Mesenteric fat pad (tissue), 1 donor: ENCODE measurements around the gene LARGE1. TPM values are rescaled to one million over a fixed set of nuclear protein-coding genes. Genes with fewer than 3 reads are reported as not detected.

ENCODE experiments used
- DNase-seq: peaks from one replicate; pipeline ENCODE4 v3.0.0-alpha.2; 2020; ENCODE audit warnings: low spot score
- total RNA-seq: library from RNA; stranded (reverse); fragmentation: NEBNext Ultra II Directional; extraction: Animal tissue kit (Norgen Biotek cat#: 25700); gene quantifications from one replicate; pipeline ENCODE4 v1.2.1, GENCODE V29; 2021
- donor health status: DM: yes; HTN: yes; CAD: no.

Gene LARGE1
- total RNA-seq, 1 donor from 2014 or later, result 26.2 TPM

GRCh38 chr22:33914131-33914530 lies 6.1 kb downstream of the LARGE1 start:
- no peak for DNase-seq

- DNase-seq, result no peak
Observed at GRCh38 chr22:33913188-33913587, 7.1 kb downstream of the LARGE1 start.

- DNase-seq, result no peak
Observed at GRCh38 chr22:33909911-33910310, 10.4 kb downstream of the LARGE1 start.

GRCh38 chr22:33909075-33909458 lies 11.2 kb downstream of the LARGE1 start:
- no peak for DNase-seq

- no peak for DNase-seq
Observed at GRCh38 chr22:33908171-33909074, 11.9 kb downstream of the LARGE1 start.

GRCh38 chr22:33906954-33907353 lies 13.3 kb downstream of the LARGE1 start:
- no peak for DNase-seq

GRCh38 chr22:33906475-33906874 lies 13.8 kb downstream of the LARGE1 start:
- no peak for DNase-seq

GRCh38 chr22:33903012-33903411 lies 17.3 kb downstream of the LARGE1 start:
- DNase-seq, result no peak

- DNase-seq, result no peak
Observed at GRCh38 chr22:33902073-33902472, 18.2 kb downstream of the LARGE1 start.

GRCh38 chr22:33898121-33898520 lies 22.2 kb downstream of the LARGE1 start:
- DNase-seq, result no peak

GRCh38 chr22:33897448-33897835 lies 22.8 kb downstream of the LARGE1 start:
- no peak for DNase-seq

GRCh38 chr22:33896575-33897447 lies 23.5 kb downstream of the LARGE1 start:
- DNase-seq, result no peak

- no peak for DNase-seq
Observed at GRCh38 chr22:33896154-33896553, 24.1 kb downstream of the LARGE1 start.

- DNase-seq, result no peak
Observed at GRCh38 chr22:33895444-33895843, 24.8 kb downstream of the LARGE1 start.

- DNase-seq, result no peak
Observed at GRCh38 chr22:33894515-33894914, 25.8 kb downstream of the LARGE1 start.

- no peak for DNase-seq
Observed at GRCh38 chr22:33894036-33894435, 26.2 kb downstream of the LARGE1 start.

GRCh38 chr22:33893512-33893911 lies 26.8 kb downstream of the LARGE1 start:
- DNase-seq, result no peak

- no peak for DNase-seq
Observed at GRCh38 chr22:33891992-33892391, 28.3 kb downstream of the LARGE1 start.

GRCh38 chr22:33891455-33891854 lies 28.8 kb downstream of the LARGE1 start:
- no peak for DNase-seq

- no peak for DNase-seq
Observed at GRCh38 chr22:33889748-33890147, 30.5 kb downstream of the LARGE1 start.

- DNase-seq, result no peak
Observed at GRCh38 chr22:33888821-33889220, 31.5 kb downstream of the LARGE1 start.

- DNase-seq, result no peak
Observed at GRCh38 chr22:33887173-33887572, 33.1 kb downstream of the LARGE1 start.
